ENCODE results near the gene ZNF341. TPM values are rescaled to one million over a fixed set of nuclear protein-coding genes. Genes with fewer than 3 reads are reported as not detected.

Gene ZNF341
- polyA plus RNA-seq, 1 experiment: 2.9 TPM

DNA sequence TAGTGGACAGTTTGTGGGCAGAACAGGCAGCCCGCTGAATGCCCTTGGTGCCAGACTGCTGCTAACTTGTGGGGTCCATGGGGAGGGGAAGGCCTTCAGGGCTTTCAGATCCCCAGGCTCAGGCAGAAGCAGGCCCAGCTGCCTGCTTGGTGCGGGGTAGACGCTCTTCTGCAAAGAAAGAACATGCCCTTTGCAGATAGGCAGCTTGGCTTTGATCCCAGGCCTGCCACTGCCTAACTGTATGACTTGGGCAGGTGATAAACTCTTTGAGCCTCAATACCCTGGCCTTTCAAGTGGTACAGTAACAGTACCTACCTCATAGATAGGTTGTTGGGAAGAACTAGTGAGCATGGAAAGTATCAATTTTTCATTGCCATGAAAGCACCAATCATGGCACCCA is 107.8 kb downstream of the ZNF341 start:
- ChIA-PET POLR2A (no interaction called here), CTCF (interaction anchor here (0.9 kb wide), 1 partner anchor 9 kb away, joined by 5 read pairs; no protein-coding TSS in a partner anchor)
- no peak for DNase-seq (ENCODE audit: low read depth)
- Histone ChIP-seq H3K36me3 (ENCODE audit: control insufficient read depth, insufficient read depth, low read length) (peaks cover 2% of the 10 kb centered on the region; the same call in 1 of the 2 replicates), H3K4me3 (ENCODE audit: low read depth, low read length) (no peak overlapping the region), H3K27me3 (ENCODE audit: control insufficient read depth, insufficient read depth, low read length) (no peaks in the 10 kb centered on the region)
- TF ChIP-seq, protein P1, sequence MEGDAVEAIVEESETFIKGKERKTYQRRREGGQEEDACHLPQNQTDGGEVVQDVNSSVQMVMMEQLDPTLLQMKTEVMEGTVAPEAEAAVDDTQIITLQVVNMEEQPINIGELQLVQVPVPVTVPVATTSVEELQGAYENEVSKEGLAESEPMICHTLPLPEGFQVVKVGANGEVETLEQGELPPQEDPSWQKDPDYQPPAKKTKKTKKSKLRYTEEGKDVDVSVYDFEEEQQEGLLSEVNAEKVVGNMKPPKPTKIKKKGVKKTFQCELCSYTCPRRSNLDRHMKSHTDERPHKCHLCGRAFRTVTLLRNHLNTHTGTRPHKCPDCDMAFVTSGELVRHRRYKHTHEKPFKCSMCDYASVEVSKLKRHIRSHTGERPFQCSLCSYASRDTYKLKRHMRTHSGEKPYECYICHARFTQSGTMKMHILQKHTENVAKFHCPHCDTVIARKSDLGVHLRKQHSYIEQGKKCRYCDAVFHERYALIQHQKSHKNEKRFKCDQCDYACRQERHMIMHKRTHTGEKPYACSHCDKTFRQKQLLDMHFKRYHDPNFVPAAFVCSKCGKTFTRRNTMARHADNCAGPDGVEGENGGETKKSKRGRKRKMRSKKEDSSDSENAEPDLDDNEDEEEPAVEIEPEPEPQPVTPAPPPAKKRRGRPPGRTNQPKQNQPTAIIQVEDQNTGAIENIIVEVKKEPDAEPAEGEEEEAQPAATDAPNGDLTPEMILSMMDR (IDR thresholded peaks at IDR 0.05; ENCODE audit: insufficient read depth, low read depth, low read length): no peak

DNA sequence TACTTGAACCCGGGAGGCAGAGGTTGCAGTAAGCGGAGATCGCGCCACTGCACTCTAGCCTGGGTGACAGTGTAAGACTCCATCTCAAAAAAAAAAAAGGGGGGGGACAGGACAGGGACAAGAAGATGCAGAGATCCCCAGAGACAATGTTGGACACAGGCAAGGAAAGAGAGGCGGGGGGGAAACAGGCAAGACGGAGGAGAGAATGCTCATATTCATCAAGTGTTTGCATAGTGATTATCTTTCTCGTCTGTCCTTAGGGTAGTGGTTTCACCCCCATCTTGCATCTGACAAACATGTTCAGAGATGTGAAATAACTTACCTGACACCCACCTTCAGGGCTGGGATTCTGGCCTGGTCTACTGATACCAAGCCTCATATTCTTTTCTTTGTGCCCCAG is 108.4 kb downstream of the ZNF341 start:
- ChIA-PET POLR2A (no interaction called here), CTCF (interaction anchor here (1.1 to 1.9 kb wide), 2 partner anchors 202 to 229 kb away, joined by 3 to 6 read pairs; no protein-coding TSS in a partner anchor)
- Histone ChIP-seq H3K27me3 (ENCODE audit: control insufficient read depth, insufficient read depth, low read length) (no peaks in the 10 kb centered on the region), H3K36me3 (ENCODE audit: control insufficient read depth, insufficient read depth, low read length) (peaks cover 2% of the 10 kb centered on the region; the same call in 1 of the 2 replicates), H3K4me3 (ENCODE audit: low read depth, low read length) (no peak overlapping the region)
- DNase-seq (ENCODE audit: low read depth): no peak
- TF ChIP-seq, protein P1 (IDR thresholded peaks at IDR 0.05; ENCODE audit: insufficient read depth, low read depth, low read length): no peak

DNA sequence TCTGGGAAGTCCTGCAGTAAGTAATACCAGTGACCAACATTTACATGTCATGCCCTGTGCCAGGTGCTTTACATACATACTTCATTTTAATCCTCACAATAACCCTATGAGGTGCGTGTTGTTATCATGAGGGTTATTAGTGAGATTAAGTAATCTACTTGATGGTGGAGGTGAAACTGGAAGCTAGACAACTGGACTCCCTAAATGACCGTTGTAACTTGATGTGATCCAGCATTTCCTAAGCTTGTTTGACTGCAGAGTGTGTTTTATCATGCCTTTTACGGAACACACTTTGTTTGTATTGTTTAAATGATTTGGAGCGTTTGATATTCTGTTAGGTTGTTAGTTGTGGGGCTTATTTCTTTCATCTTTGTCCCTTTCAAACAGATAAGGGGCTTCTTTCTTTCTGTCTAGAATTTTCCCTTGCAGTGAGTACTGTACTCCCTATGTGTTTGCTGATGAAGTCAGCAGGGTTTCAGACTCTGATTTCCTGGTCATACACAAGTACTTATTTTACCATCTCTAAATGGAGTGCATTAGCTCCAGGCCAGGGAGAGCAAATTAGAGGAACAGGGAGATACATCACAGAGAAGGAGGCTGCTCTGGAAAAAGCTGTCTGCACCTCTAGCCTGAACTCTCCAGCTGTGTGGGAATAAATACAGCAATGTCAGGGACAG is 109.1 kb downstream of the ZNF341 start:
- DNase-seq (ENCODE audit: low read depth): no peak
- Histone ChIP-seq H3K4me3 (ENCODE audit: low read depth, low read length) (no peak overlapping the region), H3K36me3 (ENCODE audit: control insufficient read depth, insufficient read depth, low read length) (peaks cover 2% of the 10 kb centered on the region; the same call in 1 of the 2 replicates), H3K27me3 (ENCODE audit: control insufficient read depth, insufficient read depth, low read length) (no peaks in the 10 kb centered on the region)
- CTCF ChIA-PET: interaction anchor here (1.0 to 1.9 kb wide), 3 partner anchors 22 to 228 kb away, joined by 3 to 6 read pairs (median 3); no protein-coding TSS in a partner anchor
- POLR2A ChIA-PET: no interaction called here
- TF ChIP-seq, protein P1 (IDR thresholded peaks at IDR 0.05; ENCODE audit: insufficient read depth, low read depth, low read length): no peak

DNA sequence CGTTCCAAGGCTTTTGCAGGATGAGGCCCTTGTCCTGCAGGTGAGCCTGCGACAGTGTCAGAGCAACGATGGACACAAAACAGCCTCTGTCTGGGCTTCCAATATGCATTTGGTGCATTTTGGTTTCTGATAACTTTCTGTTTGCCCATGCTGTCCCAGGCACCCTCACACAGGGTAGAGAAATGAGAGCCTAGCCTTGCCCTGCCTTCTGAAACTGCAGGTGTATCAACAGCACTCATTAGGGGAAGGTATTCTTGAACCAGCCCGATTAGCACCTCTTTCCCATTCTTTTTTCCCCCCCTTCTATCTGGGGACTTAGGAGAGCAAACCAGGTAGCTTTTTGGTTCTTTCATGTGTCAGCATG is 109.6 kb downstream of the ZNF341 start:
- ChIA-PET CTCF (interaction anchor here (0.7 to 1.9 kb wide), 4 partner anchors 12 to 228 kb away, joined by 3 to 6 read pairs (median 3); no protein-coding TSS in a partner anchor), POLR2A (no interaction called here)
- Histone ChIP-seq H3K36me3 (ENCODE audit: control insufficient read depth, insufficient read depth, low read length) (peaks cover 2% of the 10 kb centered on the region; the same call in 1 of the 2 replicates), H3K27me3 (ENCODE audit: control insufficient read depth, insufficient read depth, low read length) (no peaks in the 10 kb centered on the region), H3K4me3 (ENCODE audit: low read depth, low read length) (no peak overlapping the region)
- no peak for DNase-seq (ENCODE audit: low read depth)
- TF ChIP-seq, protein P1 (IDR thresholded peaks at IDR 0.05; ENCODE audit: insufficient read depth, low read depth, low read length): no peak

Other genes with a start within 250 kb of the ZNF341 start
- gene CBFA2T2, start 241.9 kb upstream of the ZNF341 start, polyA plus RNA-seq (2011; rRNA removed): 7.6 and 8.0 TPM in 2 replicates
- 0.13 and 0.22 TPM in 2 replicates for gene C20orf144, start 69.7 kb upstream of the ZNF341 start, polyA plus RNA-seq (2011; rRNA removed)
- 0.44 and 0.67 TPM in 2 replicates for gene ACTL10, start 65.1 kb upstream of the ZNF341 start, polyA plus RNA-seq (2011; rRNA removed)
- gene NECAB3, start 57.6 kb upstream of the ZNF341 start, polyA plus RNA-seq (2011; rRNA removed): 13.4 and 20.2 TPM in 2 replicates
- gene E2F1, start 45.6 kb upstream of the ZNF341 start, polyA plus RNA-seq (2011; rRNA removed): 5.1 and 7.5 TPM in 2 replicates
- gene PXMP4, start 11.7 kb upstream of the ZNF341 start, polyA plus RNA-seq (2011; rRNA removed): 7.8 and 11.2 TPM in 2 replicates
- gene CHMP4B, start 79.4 kb downstream of the ZNF341 start, polyA plus RNA-seq (2011; rRNA removed): 65.3 and 84.0 TPM in 2 replicates